ENCODE results near the gene VTCN1.

DNA sequence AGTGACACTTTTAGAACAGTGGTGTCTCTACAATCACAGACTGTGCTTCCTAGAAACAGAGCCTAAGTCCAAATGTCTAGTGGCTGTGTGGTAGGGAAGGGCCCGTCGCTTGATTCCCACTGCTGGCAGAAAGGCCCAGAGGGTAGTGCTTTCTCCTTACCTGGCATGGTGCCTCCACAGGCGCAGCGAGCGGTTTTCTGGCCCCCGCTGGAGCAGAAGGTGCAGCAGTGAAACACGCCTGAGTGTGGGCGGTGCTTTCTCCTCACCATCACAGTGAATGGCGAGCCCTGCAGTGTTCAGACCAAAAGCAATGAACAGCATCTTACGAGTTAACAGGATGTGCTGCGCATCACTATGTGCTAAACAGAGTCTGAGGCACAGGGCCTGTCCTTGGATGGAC, 97.5 kb downstream of the VTCN1 start:
- no peak for TF ChIP-seq POLR2A (IDR thresholded peaks at IDR 0.05)
- TF ChIP-seq, protein P1, sequence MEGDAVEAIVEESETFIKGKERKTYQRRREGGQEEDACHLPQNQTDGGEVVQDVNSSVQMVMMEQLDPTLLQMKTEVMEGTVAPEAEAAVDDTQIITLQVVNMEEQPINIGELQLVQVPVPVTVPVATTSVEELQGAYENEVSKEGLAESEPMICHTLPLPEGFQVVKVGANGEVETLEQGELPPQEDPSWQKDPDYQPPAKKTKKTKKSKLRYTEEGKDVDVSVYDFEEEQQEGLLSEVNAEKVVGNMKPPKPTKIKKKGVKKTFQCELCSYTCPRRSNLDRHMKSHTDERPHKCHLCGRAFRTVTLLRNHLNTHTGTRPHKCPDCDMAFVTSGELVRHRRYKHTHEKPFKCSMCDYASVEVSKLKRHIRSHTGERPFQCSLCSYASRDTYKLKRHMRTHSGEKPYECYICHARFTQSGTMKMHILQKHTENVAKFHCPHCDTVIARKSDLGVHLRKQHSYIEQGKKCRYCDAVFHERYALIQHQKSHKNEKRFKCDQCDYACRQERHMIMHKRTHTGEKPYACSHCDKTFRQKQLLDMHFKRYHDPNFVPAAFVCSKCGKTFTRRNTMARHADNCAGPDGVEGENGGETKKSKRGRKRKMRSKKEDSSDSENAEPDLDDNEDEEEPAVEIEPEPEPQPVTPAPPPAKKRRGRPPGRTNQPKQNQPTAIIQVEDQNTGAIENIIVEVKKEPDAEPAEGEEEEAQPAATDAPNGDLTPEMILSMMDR (IDR thresholded peaks at IDR 0.05), result no peak
- TF ChIP-seq POLR2AphosphoS5 (IDR thresholded peaks at IDR 0.05), result no peak
